H1 (cell line): Measurements from ENCODE around the gene IER5. TPM values are rescaled to one million over a fixed set of nuclear protein-coding genes. Genes with fewer than 3 reads are reported as not detected.

Source experiments
- CTCF ChIA-PET: fragments of 300-600 bp; sonication (Branson Sonifier 250); formaldehyde crosslinking; loops from one replicate; lab custom pipeline; 2021; ENCODE audit not compliant: partially characterized antibody; lab: Charles Lee
- POLR2A ChIA-PET: fragments of 300-600 bp; sonication (Branson Sonifier 250); formaldehyde crosslinking; loops from one replicate; lab custom pipeline; 2021; ENCODE audit warnings: inconsistent platforms; ENCODE audit not compliant: partially characterized antibody; lab: Charles Lee
- DNase-seq, 2 experiments: peaks; one replicate each; pipeline versions ENCODE4 v3.0.0 to v3.0.0-alpha.2; 2010 to 2022; ENCODE audit warnings: low spot score in 2 of 2, low read depth in 1 of 2, mixed read lengths in 1 of 2
- FAIRE-seq: peaks from 2 replicates; lab custom pipeline; 2011; peaks lifted over from hg19 to GRCh38; lab: Jason Lieb, UNC
- H2AFZ ChIP-seq: 2 replicates; pipeline ENCODE4 v1.8.1; 2012; ENCODE audit warnings: low read length, inconsistent platforms
- H2AK5ac ChIP-seq: 2 replicates; pipeline ENCODE4 v1.6.1; 2013; ENCODE audit warnings: low read depth, low read length
- H2BK120ac ChIP-seq: replicated peaks from 2 replicates; pipeline ENCODE3; 2013; ENCODE audit warnings: low read depth, low read length, inconsistent platforms
- H2BK12ac ChIP-seq: 2 replicates; pipeline ENCODE4 v1.6.1; 2013; ENCODE audit warnings: low read depth, low read length
- H2BK15ac ChIP-seq: 2 replicates; pipeline ENCODE4 v1.6.1; 2013; ENCODE audit warnings: low read length
- H2BK20ac ChIP-seq: 2 replicates; pipeline ENCODE4 v1.6.1; 2013; ENCODE audit warnings: low read length
- H2BK5ac ChIP-seq: 2 replicates; pipeline ENCODE4 v1.6.1; 2013; ENCODE audit warnings: low read depth, low read length
- H3K14ac ChIP-seq: 2 replicates; pipeline ENCODE4 v1.6.1; 2013; ENCODE audit warnings: inconsistent platforms; ENCODE audit not compliant: insufficient read length
- H3K18ac ChIP-seq: 2 replicates; pipeline ENCODE4 v1.6.1; 2013; ENCODE audit warnings: low read length; ENCODE audit errors: extremely low read depth
- H3K23ac ChIP-seq: 2 replicates; pipeline ENCODE4 v1.6.1; 2013; ENCODE audit warnings: inconsistent platforms; ENCODE audit not compliant: insufficient read length
- H3K23me2 ChIP-seq: 2 replicates; pipeline ENCODE4 v1.6.1; 2013; ENCODE audit warnings: low read depth, low read length
- H3K27ac ChIP-seq: 2 replicates; pipeline ENCODE4 v1.6.1; 2011; ENCODE audit warnings: low read depth, low read length, inconsistent platforms
- H3K27me3 ChIP-seq, 4 experiments: replicated peaks in 1 of 4; 1 replicate in 1 of 4; 2 replicates in 3 of 4; pipeline versions ENCODE4 v1.6.1 to v1.8.1; 2011 to 2013; ENCODE audit warnings: low read length in 3 of 4, mild to moderate bottlenecking in 3 of 4, inconsistent platforms in 2 of 4, mixed read lengths in 2 of 4, moderate library complexity in 1 of 4; ENCODE audit not compliant: control insufficient read depth in 3 of 4, insufficient read depth in 3 of 4; ENCODE audit errors: extremely low read depth in 1 of 4
- H3K36me3 ChIP-seq, 4 experiments: 2 replicates each; pipeline versions ENCODE4 v1.6.1 to v1.8.1; 2011 to 2013; ENCODE audit warnings: mild to moderate bottlenecking in 4 of 4, low read length in 3 of 4, moderate library complexity in 2 of 4, control low read depth in 1 of 4, inconsistent platforms in 1 of 4; ENCODE audit not compliant: insufficient read depth in 4 of 4, control insufficient read depth in 2 of 4
- H3K4ac ChIP-seq: replicated peaks from 2 replicates; pipeline ENCODE3; 2013; ENCODE audit warnings: low read length, low read depth, mixed read lengths, inconsistent platforms; ENCODE audit not compliant: insufficient read length
- H3K4me1 ChIP-seq, 4 experiments: replicated peaks in 1 of 4; 1 replicate in 1 of 4; 2 replicates in 3 of 4; pipeline versions ENCODE4 v1.6.1 to v1.8.1; 2011 to 2013; ENCODE audit warnings: low read length in 3 of 4, inconsistent platforms in 2 of 4, mixed read lengths in 1 of 4; ENCODE audit not compliant: insufficient read depth in 4 of 4, control insufficient read depth in 3 of 4
- H3K4me2 ChIP-seq, 2 experiments: 2 replicates each; pipeline versions ENCODE4 v1.6.1 to v1.8.1; 2011 to 2013; ENCODE audit warnings: low read depth in 2 of 2, low read length in 2 of 2, control low read depth in 1 of 2, inconsistent platforms in 1 of 2, mild to moderate bottlenecking in 1 of 2; ENCODE audit not compliant: insufficient read depth in 1 of 2
- H3K4me3 ChIP-seq, 4 experiments: fragments of 200-600, 300-600 bp in 1 of 4; sonication (generic), shearing (Covaris generic), sonication (Bioruptor Twin) in 1 of 4; 2 replicates each; pipeline versions ENCODE4 v1.5.1 to v1.8.1; 2011 to 2016; ENCODE audit warnings: low read length in 4 of 4, low read depth in 3 of 4, control low read depth in 2 of 4, inconsistent platforms in 2 of 4, mild to moderate bottlenecking in 2 of 4, mixed read lengths in 1 of 4, moderate library complexity in 1 of 4; ENCODE audit not compliant: insufficient read depth in 2 of 4; ENCODE audit errors: extremely low read depth in 1 of 4
- H3K56ac ChIP-seq: replicated peaks from 2 replicates; pipeline ENCODE3; 2013; ENCODE audit warnings: low read depth, mild to moderate bottlenecking, mixed read lengths, low read length, inconsistent platforms; ENCODE audit not compliant: insufficient read length
- H3K79me1 ChIP-seq: 2 replicates; pipeline ENCODE4 v1.6.1; 2013; ENCODE audit warnings: low read depth, low read length, control low read depth
- H3K79me2 ChIP-seq, 2 experiments: 2 replicates each; pipeline versions ENCODE4 v1.6.1 to v1.8.1; 2012 to 2013; ENCODE audit warnings: low read length in 2 of 2, mild to moderate bottlenecking in 2 of 2, inconsistent platforms in 1 of 2; ENCODE audit not compliant: insufficient read depth in 2 of 2, control insufficient read depth in 1 of 2
- H3K9ac ChIP-seq, 4 experiments: replicated peaks in 1 of 4; 1 replicate in 1 of 4; 2 replicates in 3 of 4; pipeline versions ENCODE4 v1.6.1 to v1.8.1; 2011 to 2013; ENCODE audit warnings: low read depth in 3 of 4, low read length in 3 of 4, control low read depth in 2 of 4, mild to moderate bottlenecking in 2 of 4, moderate library complexity in 2 of 4, inconsistent platforms in 1 of 4; ENCODE audit errors: extremely low read depth in 1 of 4
- H3K9me3 ChIP-seq, 2 experiments: 2 replicates each; pipeline versions ENCODE4 v1.6.1 to v1.8.1; 2012 to 2013; ENCODE audit warnings: mild to moderate bottlenecking in 2 of 2, moderate library complexity in 2 of 2, control low read depth in 1 of 2, inconsistent platforms in 1 of 2, low read depth in 1 of 2, low read length in 1 of 2, mixed read lengths in 1 of 2; ENCODE audit not compliant: insufficient read depth in 2 of 2
- H4K20me1 ChIP-seq, 2 experiments: replicated peaks in 1 of 2; 2 replicates each; pipeline versions ENCODE3 to v1.8.1; 2011 to 2013; ENCODE audit warnings: inconsistent platforms in 2 of 2, low read length in 2 of 2, mild to moderate bottlenecking in 1 of 2; ENCODE audit not compliant: insufficient read depth in 2 of 2, control insufficient read depth in 1 of 2
- H4K5ac ChIP-seq: 2 replicates; pipeline ENCODE4 v1.6.1; 2013; ENCODE audit warnings: low read length, low read depth, mixed read lengths, inconsistent platforms; ENCODE audit not compliant: insufficient read length
- H4K8ac ChIP-seq: 2 replicates; pipeline ENCODE4 v1.8.0; 2013; ENCODE audit warnings: mild to moderate bottlenecking, moderate library complexity, low read length, inconsistent platforms; ENCODE audit not compliant: insufficient read depth; ENCODE audit errors: extremely low read depth
- H4K91ac ChIP-seq: replicated peaks from 2 replicates; pipeline ENCODE3; 2013; ENCODE audit warnings: low read length, mixed read lengths, inconsistent platforms; ENCODE audit not compliant: insufficient read length
- EP300 ChIP-seq, 2 experiments: IDR thresholded peaks; 1 replicate in 1 of 2; 2 replicates in 1 of 2; pipeline ENCODE4 v1.6.1; 2011 to 2012; ENCODE audit warnings: low read depth in 2 of 2, low read length in 2 of 2, mild to moderate bottlenecking in 2 of 2, borderline replicate concordance in 1 of 2, inconsistent platforms in 1 of 2, moderate library complexity in 1 of 2
- HDAC2 ChIP-seq, 2 experiments: fragments of 300-600 bp in 1 of 2; sonication (generic) in 1 of 2; IDR thresholded peaks; 2 replicates each; pipeline ENCODE4 v1.6.1; 2011 to 2012; ENCODE audit warnings: low read depth in 2 of 2, low read length in 2 of 2, mild to moderate bottlenecking in 2 of 2, moderate library complexity in 2 of 2, borderline replicate concordance in 1 of 2, inconsistent platforms in 1 of 2
- NRF1 ChIP-seq: IDR thresholded peaks from 2 replicates; pipeline ENCODE4 v1.6.1; 2011; ENCODE audit warnings: mild to moderate bottlenecking, low read depth, low read length, improper control_type of control experiment
- PHF8 ChIP-seq: fragments of 200-600 bp; sonication (generic); conservative IDR thresholded peaks from 2 replicates; pipeline ENCODE4 v1.7.1; 2012; ENCODE audit warnings: low read depth, mild to moderate bottlenecking, inconsistent platforms, low read length, moderate library complexity
- SRF ChIP-seq: IDR thresholded peaks from 2 replicates; pipeline ENCODE4 v1.6.1; 2011; ENCODE audit warnings: mild to moderate bottlenecking, low read depth, low read length, moderate library complexity
- SUZ12 ChIP-seq: fragments of 200-600 bp; sonication (generic); IDR thresholded peaks from 2 replicates; pipeline ENCODE4 v1.6.1; 2012; ENCODE audit warnings: mild to moderate bottlenecking, inconsistent platforms, low read length, moderate library complexity, mixed read lengths
- TAF7 ChIP-seq: optimal IDR thresholded peaks from 2 replicates; pipeline ENCODE3; 2011; ENCODE audit warnings: low read depth, mild to moderate bottlenecking, inconsistent platforms, low read length, moderate library complexity, borderline replicate concordance
- TBP ChIP-seq: IDR thresholded peaks from 2 replicates; pipeline ENCODE4 v1.6.1; 2011; ENCODE audit warnings: low read depth, low read length, improper control_type of control experiment
- YY1 ChIP-seq: IDR thresholded peaks from 2 replicates; pipeline ENCODE4 v1.6.1; 2011; ENCODE audit warnings: low read depth, mild to moderate bottlenecking, low read length
- WGBS, 2 experiments: shearing (Covaris generic) in 1 of 2; methylation state at CpG; one replicate each; pipeline versions ENCODE4 v1.1.6 to v1.1.7; 2013 to 2015; ENCODE audit warnings: low lambda C conversion rate in 2 of 2, mixed read lengths in 2 of 2, inconsistent platforms in 1 of 2, low coverage in 1 of 2, missing lambda C conversion rate in 1 of 2; ENCODE audit not compliant: insufficient replicate concordance in 2 of 2, insufficient coverage in 1 of 2, insufficient read length in 1 of 2; ENCODE audit errors: extremely low coverage in 1 of 2, missing lambda C conversion rate in 1 of 2; 5-methylcytosine and 5-hydroxymethylcytosine counted together
- polyA plus RNA-seq, 7 experiments: library from polyadenylated mRNA; depleted of rRNA in 3 of 7; stranded (reverse) in 5 of 7; unstranded in 2 of 7; fragments of >200 nt in 5 of 7; fragments of 200-250 nt in 2 of 7; gene quantifications; 1 replicate in 5 of 7; 2 replicates in 1 of 7; 4 replicates in 1 of 7; pipeline versions ENCODE4 v1.2.1 to v1.2.3, GENCODE V29; 2011 to 2013; ENCODE audit warnings: missing spikeins in 2 of 7, mixed read lengths in 2 of 7
- total RNA-seq: library from RNA; stranded (reverse); fragmentation: NEBNext Ultra II Directional; extraction: Animal tissue kit (Norgen Biotek cat#: 25700); gene quantifications from 2 replicates; pipeline ENCODE4 v1.2.1, GENCODE V29; 2021
- TF ChIP-seq, protein P1 (sequence below): IDR thresholded peaks from 2 replicates; pipeline ENCODE4 v1.6.1; 2012; ENCODE audit warnings: inconsistent platforms

IER5 gene
- total and polyA plus RNA-seq, 2 of the 8 experiments (the other 6 are each of a cell fraction or from before 2014, with no cell fraction given) = 3.5 to 7.7 TPM

- Histone ChIP-seq H2BK12ac (peak overlapping the region; percentile 84; the same call in 1 of the 2 replicates), H3K79me2 (no peaks in the 10 kb centered on the region), H3K18ac (0 out of 2 replicates have a peak overlapping the region, but pooled peaks have one; percentile 9), H3K4ac (peak overlapping the region; percentile 25), H3K79me1 (no peaks in the 10 kb centered on the region), H3K4me3 (no peak overlapping the region), H3K27me3 (peaks cover 0 to 2% (median under 1%) of the 10 kb centered on the region in 4 experiments; a peak in 1 of 7 replicates), H3K14ac (no peak overlapping the region), H4K20me1 (no peaks in the 10 kb centered on the region), H3K9me3 (peaks cover 0 to 5% of the 10 kb centered on the region in 2 experiments; a peak in 2 of 4 replicates), H2BK120ac (peak overlapping the region; percentile 21), H3K36me3 (no peaks in the 10 kb centered on the region), H2BK5ac (no peak overlapping the region; the same call in 1 of the 2 replicates), H2AFZ (no peak overlapping the region), H2BK15ac (peak overlapping the region; percentile 55; the same call in 1 of the 2 replicates), H3K23me2 (peaks cover 4% of the 10 kb centered on the region; the same call in 1 of the 2 replicates), H3K4me1 (peaks cover 0 to 3% (median 2%) of the 10 kb centered on the region in 4 experiments; a peak in 3 of 7 replicates), H3K23ac (no peak overlapping the region), H2AK5ac (no peak overlapping the region; the same call in 1 of the 2 replicates), H3K9ac (no peak overlapping the region), H4K91ac (no peak overlapping the region), H4K8ac (no peak overlapping the region), H4K5ac (no peak overlapping the region), H3K4me2 (no peak overlapping the region), H3K27ac (no peak overlapping the region), H3K56ac (no peak overlapping the region), H2BK20ac (peak overlapping the region; percentile 21; the same call in 1 of the 2 replicates)
- DNase-seq = no peak
- no peak for FAIRE-seq
- ChIA-PET CTCF (interaction anchor here (0.6 to 9.0 kb wide), 55 partner anchors 9 to 1759 kb away, joined by 3 to 142 read pairs (median 5); partner anchors contain the start of gene MR1), POLR2A (interaction anchor here (1.1 to 6.5 kb wide), 6 partner anchors 8 to 119 kb away, joined by 3 to 71 read pairs (median 6); partner anchors contain the start of genes IER5 and STX6)
- TF ChIP-seq PHF8 = no peak
- TF ChIP-seq NRF1 = no peak
- no peak for TF ChIP-seq YY1
- TF ChIP-seq, protein P1, sequence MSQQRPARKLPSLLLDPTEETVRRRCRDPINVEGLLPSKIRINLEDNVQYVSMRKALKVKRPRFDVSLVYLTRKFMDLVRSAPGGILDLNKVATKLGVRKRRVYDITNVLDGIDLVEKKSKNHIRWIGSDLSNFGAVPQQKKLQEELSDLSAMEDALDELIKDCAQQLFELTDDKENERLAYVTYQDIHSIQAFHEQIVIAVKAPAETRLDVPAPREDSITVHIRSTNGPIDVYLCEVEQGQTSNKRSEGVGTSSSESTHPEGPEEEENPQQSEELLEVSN = no peak
- no peak for TF ChIP-seq SRF
- TF ChIP-seq TAF7 = no peak
- TF ChIP-seq EP300 (IDR thresholded peaks at IDR 0.05; ENCODE audit: borderline replicate concordance in 1 of 2, low read depth in 2 of 2, low read length in 2 of 2) = no peak
- no peak for TF ChIP-seq SUZ12
- no peak for TF ChIP-seq TBP
- no peak for TF ChIP-seq HDAC2 (IDR thresholded peaks at IDR 0.05; ENCODE audit: borderline replicate concordance in 1 of 2, low read depth in 2 of 2, low read length in 2 of 2)
- WGBS, 2 experiments = 95% methylated on average over 5 of the region's 5 CpGs; no CpG with 5 or more reads in 1 of the 2 experiments
These were observed 53.0 kb downstream of the IER5 start for GRCh38 chr1:181141431-181141910.
